IgD-negative memory B cell (primary cell): ENCODE results near the gene ATXN1. TPM values are rescaled to one million over a fixed set of nuclear protein-coding genes. Genes with fewer than 3 reads are reported as not detected.
A peak's percentile ranks its signal among the peaks of the same experiment; 100 is the strongest.
"Not testable (repeated sequence)": the region's sequence is repeated elsewhere in the genome, so short reads cannot be mapped to it uniquely, and the experiment has no call there.

Experiments used
- H3K27ac Mint-ChIP-seq, 3 donors: one replicate each; pipeline ENCODE4 v1.8.0; 2020 to 2022; ENCODE audit warnings: mild to moderate bottlenecking in 3 of 3, mixed read lengths in 3 of 3, moderate library complexity in 1 of 3
- H3K27me3 Mint-ChIP-seq: one replicate; pipeline ENCODE4 v1.8.0; 2021; ENCODE audit warnings: mixed read lengths
- H3K36me3 Mint-ChIP-seq: one replicate; pipeline ENCODE4 v1.8.0; 2020; ENCODE audit warnings: mild to moderate bottlenecking, mixed read lengths
- H3K4me1 Mint-ChIP-seq, 3 donors: one replicate each; pipeline ENCODE4 v1.8.0; 2020 to 2022; ENCODE audit warnings: mixed read lengths in 3 of 3, mild to moderate bottlenecking in 1 of 3
- H3K4me3 Mint-ChIP-seq, 4 donors: one replicate each; pipeline ENCODE4 v1.8.0; 2020 to 2022; ENCODE audit warnings: mild to moderate bottlenecking in 4 of 4, mixed read lengths in 4 of 4, moderate library complexity in 3 of 4
- H3K9me3 Mint-ChIP-seq, 3 donors: one replicate each; pipeline ENCODE4 v1.8.0; 2020 to 2021; ENCODE audit warnings: mixed read lengths in 3 of 3, mild to moderate bottlenecking in 1 of 3
- polyA plus RNA-seq: library from polyadenylated mRNA; unstranded; fragments of 300-500 nt; fragmentation: Illumina TruSeq; gene quantifications from one replicate; pipeline ENCODE4 v1.2.3, GENCODE V29; 2021

The ATXN1 gene
- polyA plus RNA-seq, 1 donor from 2014 or later, result 5.0 TPM

GRCh38 chr6:16470502-16471221 is 290.6 kb downstream of the ATXN1 start:
- peaks cover 27 to 54% (median 30%) of the 10 kb centered on the region in 3 donors for H3K4me1 Mint-ChIP-seq
- H3K4me3 Mint-ChIP-seq, result peak overlapping the region in 1 of 4 donors; percentile 2

DNA sequence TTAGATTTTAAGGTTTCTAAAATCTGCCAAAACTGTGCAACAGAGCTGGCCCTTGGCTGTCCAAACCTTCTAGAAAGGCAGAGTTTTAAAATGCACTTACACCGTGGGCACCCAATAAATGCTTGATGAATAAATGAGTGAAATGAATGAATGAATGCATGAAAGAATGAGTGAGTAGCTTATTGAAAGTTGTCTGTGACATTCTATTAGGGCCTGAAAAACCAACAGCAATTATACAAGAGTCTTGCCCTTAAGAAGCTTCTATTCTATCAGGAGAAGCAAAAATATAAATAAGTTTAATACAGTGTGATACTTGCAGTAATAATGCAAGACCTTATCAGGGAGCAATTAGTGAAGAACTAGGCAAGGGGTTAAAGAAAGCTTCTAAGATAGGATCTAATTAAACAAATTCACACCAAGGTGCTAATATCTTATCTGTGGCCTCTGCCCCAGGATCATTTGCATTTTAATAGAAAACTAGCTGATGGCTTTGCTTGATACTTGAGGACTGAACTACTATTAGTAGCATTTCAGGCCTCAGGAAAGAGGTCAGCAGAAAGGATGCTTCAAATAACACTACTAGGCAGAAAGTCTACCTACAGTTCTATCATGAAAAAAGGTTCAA is 292.2 kb downstream of the ATXN1 start:
- Mint-ChIP-seq H3K9me3 (no peaks in the 10 kb centered on the region), H3K4me1 (peaks cover 26 to 44% (median 27%) of the 10 kb centered on the region in 3 donors), H3K27me3 (peaks cover 3% of the 10 kb centered on the region), H3K4me3 (no peak overlapping the region), H3K27ac (no peak overlapping the region), H3K36me3 (peaks cover under 1% of the 10 kb centered on the region)

More at GRCh38 chr6:16470502-16471221, 290.6 kb downstream of the ATXN1 start:
- H3K27ac Mint-ChIP-seq, result peak overlapping the region in 1 of 3 donors; percentile 4
- H3K9me3 Mint-ChIP-seq, result no peaks in the 10 kb centered on the region
- H3K27me3 Mint-ChIP-seq, result peaks cover 3% of the 10 kb centered on the region
- H3K36me3 Mint-ChIP-seq, result no peaks in the 10 kb centered on the region

DNA sequence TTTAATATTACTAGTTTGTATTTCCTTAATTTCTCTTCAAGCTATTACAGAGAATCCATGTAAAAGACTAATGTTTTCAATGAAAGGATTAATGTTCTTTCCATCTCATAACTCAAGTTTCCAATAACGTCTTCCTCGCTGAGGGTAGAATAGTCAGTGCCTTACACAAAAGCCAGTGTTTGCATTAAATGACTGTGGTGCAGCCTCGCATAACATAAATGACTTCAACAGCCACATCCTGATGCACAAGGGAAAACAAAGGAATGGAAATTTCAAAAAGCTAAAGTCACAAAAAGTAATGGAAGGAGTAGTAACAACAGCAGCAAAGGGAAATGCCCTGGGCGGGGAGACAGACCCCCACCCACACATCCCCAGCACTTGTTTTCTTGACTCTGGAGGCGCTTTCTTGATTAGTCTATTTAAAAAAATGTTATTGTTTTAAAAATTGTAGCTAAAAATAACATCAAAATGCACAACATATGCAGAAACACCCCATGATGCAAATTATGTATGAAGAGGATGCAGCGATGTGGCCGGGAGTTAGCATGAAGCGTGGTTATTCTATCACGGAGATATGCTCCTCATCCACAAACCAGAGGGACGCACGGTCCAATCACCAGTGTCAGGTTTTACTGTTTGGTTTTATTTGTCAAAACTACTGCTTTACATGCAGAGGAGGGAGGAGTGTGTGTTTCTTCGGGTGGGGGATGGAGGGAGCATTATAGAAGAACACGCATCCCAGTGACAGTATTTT is 294.3 kb downstream of the ATXN1 start:
- Mint-ChIP-seq H3K4me1 (peaks cover 9 to 25% (median 9%) of the 10 kb centered on the region in 3 donors), H3K4me3 (no peak overlapping the region), H3K36me3 (peaks cover 2% of the 10 kb centered on the region), H3K27me3 (peaks cover 1% of the 10 kb centered on the region), H3K27ac (peak overlapping the region in 1 of 3 donors; percentile 33), H3K9me3 (no peaks in the 10 kb centered on the region)

DNA sequence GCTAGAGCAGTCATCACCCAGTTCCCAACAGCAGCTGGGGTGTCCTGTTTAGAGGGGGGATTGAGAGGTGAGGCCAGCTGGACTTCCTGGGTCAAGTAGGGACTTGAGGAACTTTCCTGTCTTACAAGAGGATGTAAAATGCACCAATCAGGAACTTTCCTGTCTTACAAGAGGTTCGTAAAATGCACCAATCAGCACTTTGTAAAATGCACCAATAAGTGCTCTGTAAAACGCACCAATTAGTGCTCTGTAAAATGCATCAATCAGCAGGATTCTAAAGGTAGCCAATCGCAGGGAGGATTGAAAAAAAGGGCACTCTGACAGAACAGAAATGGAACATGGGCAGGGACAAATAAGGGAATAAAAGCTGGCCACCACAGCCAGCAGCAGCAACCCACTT is 297.2 kb downstream of the ATXN1 start:
- peaks cover 0 to 5% (median 0%) of the 10 kb centered on the region in 3 donors for H3K4me1 Mint-ChIP-seq
- peaks cover 2% of the 10 kb centered on the region for H3K36me3 Mint-ChIP-seq
- no peaks in the 10 kb centered on the region for H3K27me3 Mint-ChIP-seq
- H3K4me3 Mint-ChIP-seq, result no peak overlapping the region
- no peaks in the 10 kb centered on the region for H3K9me3 Mint-ChIP-seq
- no peak overlapping the region for H3K27ac Mint-ChIP-seq

- not testable (repeated sequence) for H3K4me1 Mint-ChIP-seq, H3K4me3 Mint-ChIP-seq, H3K36me3 Mint-ChIP-seq, H3K27me3 Mint-ChIP-seq, H3K9me3 Mint-ChIP-seq
- H3K27ac Mint-ChIP-seq, result peak overlapping the region in 1 of 3 donors; percentile 60
These were observed 298.0 kb downstream of the ATXN1 start for GRCh38 chr6:16463246-16463645.

DNA sequence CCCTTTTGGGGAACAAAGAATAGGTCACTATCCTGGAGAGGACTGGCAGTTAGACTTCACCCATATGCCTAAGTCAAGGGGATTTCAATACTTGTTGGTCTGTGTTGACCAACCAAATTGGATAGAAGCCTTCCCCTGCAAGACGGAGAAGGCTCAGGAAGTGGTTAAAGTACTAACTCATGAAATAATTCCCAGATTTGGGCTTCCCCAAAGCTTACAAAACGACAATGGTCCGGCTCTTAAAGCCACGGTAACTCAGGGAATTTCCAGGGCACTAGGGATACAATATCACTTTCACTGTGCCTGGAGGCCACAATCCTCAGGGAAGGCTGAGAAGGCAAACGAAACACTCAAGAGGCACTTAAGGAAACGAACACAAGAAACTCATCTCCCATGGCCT is 299.8 kb downstream of the ATXN1 start:
- Mint-ChIP-seq H3K27me3 (no peaks in the 10 kb centered on the region), H3K27ac (no peak overlapping the region), H3K4me1 (peaks cover 0 to 2% (median 0%) of the 10 kb centered on the region in 3 donors), H3K4me3 (no peak overlapping the region), H3K36me3 (peaks cover 4% of the 10 kb centered on the region), H3K9me3 (no peaks in the 10 kb centered on the region)

GRCh38 chr6:16459472-16459871 is 301.8 kb downstream of the ATXN1 start:
- H3K4me1 Mint-ChIP-seq, H3K27me3 Mint-ChIP-seq, H3K4me3 Mint-ChIP-seq, H3K27ac Mint-ChIP-seq, H3K36me3 Mint-ChIP-seq, H3K9me3 Mint-ChIP-seq: not testable (repeated sequence)

- peaks cover 0 to 3% (median 0%) of the 10 kb centered on the region in 3 donors for H3K4me1 Mint-ChIP-seq
- peaks cover 5% of the 10 kb centered on the region for H3K36me3 Mint-ChIP-seq
- H3K27ac Mint-ChIP-seq, result no peak overlapping the region
- H3K9me3 Mint-ChIP-seq, result peaks cover 0 to 5% (median 0%) of the 10 kb centered on the region in 3 donors
- no peak overlapping the region for H3K4me3 Mint-ChIP-seq
- no peaks in the 10 kb centered on the region for H3K27me3 Mint-ChIP-seq
These were observed 308.9 kb downstream of the ATXN1 start for GRCh38 chr6:16452348-16452747.

GRCh38 chr6:16450821-16451220 is 310.4 kb downstream of the ATXN1 start:
- H3K4me3 Mint-ChIP-seq, result no peak overlapping the region
- H3K27me3 Mint-ChIP-seq, result no peaks in the 10 kb centered on the region
- peaks cover 3% of the 10 kb centered on the region for H3K36me3 Mint-ChIP-seq
- no peak overlapping the region for H3K27ac Mint-ChIP-seq
- peaks cover 0 to 3% (median 0%) of the 10 kb centered on the region in 3 donors for H3K9me3 Mint-ChIP-seq
- H3K4me1 Mint-ChIP-seq, result peaks cover 0 to 7% (median 0%) of the 10 kb centered on the region in 3 donors

GRCh38 chr6:16450285-16450684 is 311.0 kb downstream of the ATXN1 start:
- no peaks in the 10 kb centered on the region for H3K27me3 Mint-ChIP-seq
- H3K4me3 Mint-ChIP-seq, result no peak overlapping the region
- H3K4me1 Mint-ChIP-seq, result peaks cover 0 to 7% (median 0%) of the 10 kb centered on the region in 3 donors
- H3K36me3 Mint-ChIP-seq, result peaks cover 3% of the 10 kb centered on the region
- H3K9me3 Mint-ChIP-seq, result no peaks in the 10 kb centered on the region
- no peak overlapping the region for H3K27ac Mint-ChIP-seq

- H3K27me3 Mint-ChIP-seq, result no peaks in the 10 kb centered on the region
- no peaks in the 10 kb centered on the region for H3K36me3 Mint-ChIP-seq
- H3K9me3 Mint-ChIP-seq, result peaks cover 0 to 4% (median 0%) of the 10 kb centered on the region in 3 donors
- no peak overlapping the region for H3K27ac Mint-ChIP-seq
- H3K4me1 Mint-ChIP-seq, result peaks cover 0 to 6% (median 5%) of the 10 kb centered on the region in 3 donors
- H3K4me3 Mint-ChIP-seq, result no peak overlapping the region
These were observed 315.0 kb downstream of the ATXN1 start for GRCh38 chr6:16446273-16446672.

DNA sequence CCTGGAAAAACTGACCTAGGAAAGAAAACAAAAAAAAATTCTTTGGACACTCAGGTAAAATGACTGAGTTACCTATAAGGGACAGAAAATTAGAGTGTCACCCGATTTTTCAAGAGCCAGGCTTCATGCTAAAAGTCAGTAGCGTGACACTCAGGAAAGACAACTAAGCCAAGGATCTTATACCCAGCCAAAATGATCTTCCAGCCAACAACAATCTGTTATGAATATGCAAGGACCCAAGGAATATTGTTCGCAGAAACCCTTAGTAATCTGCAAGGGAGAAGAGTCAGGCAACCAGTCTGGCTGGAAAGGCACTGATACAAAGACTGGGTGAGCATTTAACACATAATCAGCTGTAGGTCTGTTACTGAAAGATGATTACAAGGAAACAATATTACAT is 319.2 kb downstream of the ATXN1 start:
- H3K4me1 Mint-ChIP-seq, result peaks cover 3 to 15% (median 5%) of the 10 kb centered on the region in 3 donors
- H3K36me3 Mint-ChIP-seq, result no peaks in the 10 kb centered on the region
- no peak overlapping the region for H3K4me3 Mint-ChIP-seq
- H3K9me3 Mint-ChIP-seq, result peaks cover 0 to 4% (median 0%) of the 10 kb centered on the region in 3 donors
- H3K27me3 Mint-ChIP-seq, result no peaks in the 10 kb centered on the region
- H3K27ac Mint-ChIP-seq, result peak overlapping the region in 1 of 3 donors; percentile 0

- Mint-ChIP-seq H3K36me3 (no peaks in the 10 kb centered on the region), H3K9me3 (peaks cover 0 to 4% (median 0%) of the 10 kb centered on the region in 3 donors), H3K27ac (peak overlapping the region in 1 of 3 donors; percentile 0), H3K27me3 (no peaks in the 10 kb centered on the region), H3K4me1 (peaks cover 3 to 18% (median 11%) of the 10 kb centered on the region in 3 donors), H3K4me3 (no peak overlapping the region)
These were observed 320.0 kb downstream of the ATXN1 start for GRCh38 chr6:16441262-16441661.

GRCh38 chr6:16440636-16441212 is 320.5 kb downstream of the ATXN1 start:
- H3K27ac Mint-ChIP-seq, result peak overlapping the region in 1 of 3 donors; percentile 53
- H3K9me3 Mint-ChIP-seq, result peaks cover 0 to 4% (median 0%) of the 10 kb centered on the region in 3 donors
- no peak overlapping the region for H3K4me3 Mint-ChIP-seq
- no peaks in the 10 kb centered on the region for H3K36me3 Mint-ChIP-seq
- H3K4me1 Mint-ChIP-seq, result peaks cover 3 to 18% (median 11%) of the 10 kb centered on the region in 3 donors
- H3K27me3 Mint-ChIP-seq, result no peaks in the 10 kb centered on the region
